Activated CD8-positive, alpha-beta memory T cell treated with anti-CD3 and anti-CD28 coated beads for 24 hours (primary cell): ENCODE measurements around the gene CRISPLD2.
"Not testable (repeated sequence)": the region's sequence is repeated elsewhere in the genome, so short reads cannot be mapped to it uniquely, and the experiment has no call there.

Source experiments
- DNase-seq: peaks from one replicate; pipeline ENCODE4 v3.0.0-alpha.2; 2020

The CRISPLD2 gene

GRCh38 chr16:84937196-84938005, 117.6 kb downstream of the CRISPLD2 start:
- DNase-seq = no peak

GRCh38 chr16:84938616-84939015, 118.8 kb downstream of the CRISPLD2 start:
- DNase-seq = not testable (repeated sequence)

- no peak for DNase-seq
Measured at GRCh38 chr16:84940670-84941551, 121.1 kb downstream of the CRISPLD2 start.

GRCh38 chr16:84941921-84942320, 122.1 kb downstream of the CRISPLD2 start:
- DNase-seq = no peak

GRCh38 chr16:84942786-84943185, 123.0 kb downstream of the CRISPLD2 start:
- no peak for DNase-seq

GRCh38 chr16:84943620-84944019, 123.8 kb downstream of the CRISPLD2 start:
- DNase-seq = no peak

- DNase-seq = no peak
Measured at GRCh38 chr16:84947022-84947421, 127.2 kb downstream of the CRISPLD2 start.

GRCh38 chr16:84947996-84948850, 128.4 kb downstream of the CRISPLD2 start:
- DNase-seq = no peak

- DNase-seq = no peak
Measured at GRCh38 chr16:84948851-84949610, 129.2 kb downstream of the CRISPLD2 start.

GRCh38 chr16:84949772-84950436, 130.1 kb downstream of the CRISPLD2 start:
- DNase-seq = no peak

- peak; percentile 69 for DNase-seq
Measured at GRCh38 chr16:84950906-84951305, 131.1 kb downstream of the CRISPLD2 start.

- DNase-seq = peak; percentile 85
Measured at GRCh38 chr16:84952335-84953189, 132.8 kb downstream of the CRISPLD2 start.

- no peak for DNase-seq
Measured at GRCh38 chr16:84953190-84953746, 133.5 kb downstream of the CRISPLD2 start.

- no peak for DNase-seq
Measured at GRCh38 chr16:84955427-84955826, 135.6 kb downstream of the CRISPLD2 start.

- no peak for DNase-seq
Measured at GRCh38 chr16:84957192-84957591, 137.4 kb downstream of the CRISPLD2 start.

GRCh38 chr16:84957792-84958191, 138.0 kb downstream of the CRISPLD2 start:
- DNase-seq = no peak
